ENCODE data around the gene KIF16B. TPM values are rescaled to one million over a fixed set of nuclear protein-coding genes. Genes with fewer than 3 reads are reported as not detected.

KIF16B gene
- total RNA-seq, 1 experiment from 2014 or later, result 16.6 TPM

DNA sequence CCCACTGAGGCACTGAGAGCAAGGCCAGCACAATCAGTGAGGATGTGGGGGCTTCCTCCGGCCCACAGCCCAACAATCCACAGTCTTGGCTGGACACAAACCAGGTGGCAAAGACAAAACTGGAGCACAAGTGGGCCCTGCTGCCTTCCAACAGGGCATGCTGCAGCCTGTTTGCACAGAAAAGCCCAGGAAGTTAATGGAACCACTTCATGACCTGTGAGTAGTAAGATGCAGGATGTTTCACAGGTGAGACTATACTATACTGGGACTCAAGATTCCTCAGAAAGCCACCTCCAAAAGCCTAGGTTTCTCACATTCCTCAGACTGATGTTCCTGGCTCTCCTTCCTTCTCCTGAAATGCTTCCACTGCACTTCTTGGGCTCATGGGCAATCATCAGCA is 235.5 kb downstream of the KIF16B start:
- Histone ChIP-seq H3K4me3 (ENCODE audit: low read depth in 2 of 2, low read length in 2 of 2) (no peak overlapping the region), H3K27me3 (ENCODE audit: control insufficient read depth, insufficient read depth, low read length) (no peaks in the 10 kb centered on the region), H3K4me1 (ENCODE audit: control insufficient read depth, insufficient read depth, low read length) (no peaks in the 10 kb centered on the region), H3K27ac (ENCODE audit: low read length) (no peak overlapping the region), H3K9me3 (ENCODE audit: control insufficient read depth, insufficient read depth, low read depth, low read length) (peaks cover 4% of the 10 kb centered on the region; the same call in 1 of the 2 replicates), H3K36me3 (ENCODE audit: control insufficient read depth, insufficient read depth, low read length) (no peaks in the 10 kb centered on the region)
- ChIA-PET POLR2A (no interaction called here), CTCF (no interaction called here)
- intact Hi-C loops (cut with micrococcal nuclease; ENCODE audit: unreplicated experiment), result no loop called here
- TF ChIP-seq TCF7L2 (IDR thresholded peaks at IDR 0.05; ENCODE audit: low read depth, low read length), result no peak
- no peak for TF ChIP-seq CTCF (IDR thresholded peaks at IDR 0.05)
- no peak for TF ChIP-seq SIN3A (IDR thresholded peaks at IDR 0.05; ENCODE audit: borderline replicate concordance, insufficient read depth, low read depth, low read length)
- no peak for TF ChIP-seq REST (IDR thresholded peaks at IDR 0.05; ENCODE audit: insufficient read depth in 1 of 2, low read depth in 2 of 2, low read length in 1 of 2)
- no peak for TF ChIP-seq POLR2AphosphoS5 (IDR thresholded peaks at IDR 0.05; ENCODE audit: low read depth, low read length)
- in situ Hi-C loops (cut with HindIII; ENCODE audit: low pct_unique_long_range_greater_than_20kb, low sequenced_read_pairs), result no loop called here
- ATAC-seq, result no peak
- no peak for DNase-seq (ENCODE audit: low read depth, low spot score)
- BruUV-seq (replicated peaks), result no TSS peak

DNA sequence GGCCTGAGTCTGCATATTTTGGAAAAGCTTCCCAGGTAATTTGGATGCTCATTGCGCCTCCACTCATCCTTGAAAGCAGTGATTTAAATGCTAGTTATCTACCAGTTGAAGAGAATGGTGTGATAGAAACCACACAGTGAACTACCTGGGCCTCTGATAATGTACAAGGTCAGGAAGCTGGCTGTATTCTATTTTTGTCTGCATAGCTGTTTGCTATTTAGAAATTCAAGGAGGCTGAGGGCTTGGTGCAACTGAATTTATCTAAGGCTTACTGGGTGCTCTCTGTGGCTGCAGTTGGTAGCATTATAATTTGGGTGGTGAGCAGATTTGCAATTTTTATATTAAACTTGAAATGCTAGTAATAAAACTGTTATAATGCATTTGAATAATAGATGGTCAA is 245.6 kb downstream of the KIF16B start:
- ChIA-PET CTCF (no interaction called here), POLR2A (no interaction called here)
- no peaks in the 10 kb centered on the region for H3K9me3 ChIP-seq (ENCODE audit: control insufficient read depth, insufficient read depth, low read depth, low read length)
- intact Hi-C loops (cut with micrococcal nuclease; ENCODE audit: unreplicated experiment) (no loop called here), in situ Hi-C loops (cut with HindIII; ENCODE audit: low pct_unique_long_range_greater_than_20kb, low sequenced_read_pairs) (no loop called here)
- ATAC-seq (no peak), DNase-seq (ENCODE audit: low read depth, low spot score) (no peak)
- TF ChIP-seq TCF7L2 (IDR thresholded peaks at IDR 0.05; ENCODE audit: low read depth, low read length), result no peak
- no peak for TF ChIP-seq CTCF (IDR thresholded peaks at IDR 0.05)
- TF ChIP-seq POLR2AphosphoS5 (IDR thresholded peaks at IDR 0.05; ENCODE audit: low read depth, low read length), result no peak
- no peak for TF ChIP-seq REST (IDR thresholded peaks at IDR 0.05; ENCODE audit: insufficient read depth in 1 of 2, low read depth in 2 of 2, low read length in 1 of 2)
- no peak for TF ChIP-seq SIN3A (IDR thresholded peaks at IDR 0.05; ENCODE audit: borderline replicate concordance, insufficient read depth, low read depth, low read length)
- BruUV-seq (replicated peaks), result no TSS peak
- no peak overlapping the region for H3K4me3 ChIP-seq (ENCODE audit: low read depth in 2 of 2, low read length in 2 of 2)
- H3K4me1 ChIP-seq (ENCODE audit: control insufficient read depth, insufficient read depth, low read length), result no peaks in the 10 kb centered on the region
- H3K36me3 ChIP-seq (ENCODE audit: control insufficient read depth, insufficient read depth, low read length), result no peaks in the 10 kb centered on the region
- H3K27ac ChIP-seq (ENCODE audit: low read length), result no peak overlapping the region
- H3K27me3 ChIP-seq (ENCODE audit: control insufficient read depth, insufficient read depth, low read length), result no peaks in the 10 kb centered on the region
